ENCODE measurements around the gene LHFPL3.

Gene LHFPL3

GRCh38 chr7:104761892-104762291 lies 433.5 kb downstream of the LHFPL3 start:
- DNase-seq = no peak

GRCh38 chr7:104767113-104767512 lies 438.7 kb downstream of the LHFPL3 start:
- DNase-seq = no peak

GRCh38 chr7:104767826-104768536 lies 439.6 kb downstream of the LHFPL3 start:
- DNase-seq = no peak

- DNase-seq = no peak
Observed at GRCh38 chr7:104772405-104773345, 444.3 kb downstream of the LHFPL3 start.

GRCh38 chr7:104773796-104774195 lies 445.4 kb downstream of the LHFPL3 start:
- DNase-seq = no peak

- no peak for DNase-seq
Observed at GRCh38 chr7:104775531-104775930, 447.1 kb downstream of the LHFPL3 start.

GRCh38 chr7:104777301-104777800 lies 448.9 kb downstream of the LHFPL3 start:
- no peak for DNase-seq

GRCh38 chr7:104779888-104780287 lies 451.5 kb downstream of the LHFPL3 start:
- no peak for DNase-seq

GRCh38 chr7:104784686-104785085 lies 456.3 kb downstream of the LHFPL3 start:
- DNase-seq = no peak

- no peak for DNase-seq
Observed at GRCh38 chr7:104789780-104790179, 461.4 kb downstream of the LHFPL3 start.

- DNase-seq = no peak
Observed at GRCh38 chr7:104790440-104790839, 462.0 kb downstream of the LHFPL3 start.

GRCh38 chr7:104791080-104791479 lies 462.7 kb downstream of the LHFPL3 start:
- no peak for DNase-seq

- no peak for DNase-seq
Observed at GRCh38 chr7:104793066-104793465, 464.7 kb downstream of the LHFPL3 start.

GRCh38 chr7:104794154-104794553 lies 465.8 kb downstream of the LHFPL3 start:
- no peak for DNase-seq

GRCh38 chr7:104794589-104794988 lies 466.2 kb downstream of the LHFPL3 start:
- DNase-seq = no peak

- DNase-seq = no peak
Observed at GRCh38 chr7:104795086-104795485, 466.7 kb downstream of the LHFPL3 start.

GRCh38 chr7:104795616-104796398 lies 467.4 kb downstream of the LHFPL3 start:
- no peak for DNase-seq

- DNase-seq = no peak
Observed at GRCh38 chr7:104800307-104800706, 471.9 kb downstream of the LHFPL3 start.

- DNase-seq = no peak
Observed at GRCh38 chr7:104801022-104801421, 472.6 kb downstream of the LHFPL3 start.

- DNase-seq = no peak
Observed at GRCh38 chr7:104803931-104804330, 475.5 kb downstream of the LHFPL3 start.

- DNase-seq = no peak
Observed at GRCh38 chr7:104804696-104805095, 476.3 kb downstream of the LHFPL3 start.

GRCh38 chr7:104805449-104806317 lies 477.3 kb downstream of the LHFPL3 start:
- no peak for DNase-seq

All from CD4-positive, alpha-beta T cell treated with Interleukin-4 for 4 hours (primary cell).